GM12891 (cell line): ENCODE results near the gene TNS1.
"Not testable (repeated sequence)": the region's sequence is repeated elsewhere in the genome, so short reads cannot be mapped to it uniquely, and the experiment has no call there.

Experiments used
- DNase-seq: peaks from one replicate; pipeline ENCODE4 v3.0.0; 2011; ENCODE audit warnings: low spot score; ENCODE audit not compliant: insufficient read length
- FAIRE-seq: peaks from 2 replicates; lab custom pipeline; 2011; peaks lifted over from hg19 to GRCh38; lab: Jason Lieb, UNC
- PAX5 ChIP-seq: IDR thresholded peaks from 2 replicates; pipeline ENCODE4 v1.6.1; 2011; ENCODE audit warnings: low read length, moderate library complexity, mild to moderate bottlenecking; ENCODE audit not compliant: insufficient read depth, severe bottlenecking
- POLR2A ChIP-seq: IDR thresholded peaks from 2 replicates; pipeline ENCODE4 v1.6.1; 2011; ENCODE audit warnings: low read depth, low read length, control low read depth
- POLR2AphosphoS5 ChIP-seq: IDR thresholded peaks from 2 replicates; pipeline ENCODE4 v1.6.1; 2011; ENCODE audit warnings: low read depth, low read length, control low read depth
- POU2F2 ChIP-seq: IDR thresholded peaks from 2 replicates; pipeline ENCODE4 v1.6.1; 2011; ENCODE audit warnings: low read depth, mild to moderate bottlenecking, control low read depth, low read length, moderate library complexity
- SPI1 ChIP-seq: IDR thresholded peaks from 2 replicates; pipeline ENCODE4 v1.6.1; 2011; ENCODE audit warnings: low read depth, low read length, control low read depth
- TAF1 ChIP-seq: IDR thresholded peaks from 2 replicates; pipeline ENCODE4 v1.6.1; 2011; ENCODE audit warnings: low read depth, low read length, control low read depth

TNS1 gene

GRCh38 chr2:217787160-217787877, 215.5 kb downstream of the TNS1 start:
- no peak for TF ChIP-seq SPI1
- DNase-seq (no peak), FAIRE-seq (no peak)

DNA sequence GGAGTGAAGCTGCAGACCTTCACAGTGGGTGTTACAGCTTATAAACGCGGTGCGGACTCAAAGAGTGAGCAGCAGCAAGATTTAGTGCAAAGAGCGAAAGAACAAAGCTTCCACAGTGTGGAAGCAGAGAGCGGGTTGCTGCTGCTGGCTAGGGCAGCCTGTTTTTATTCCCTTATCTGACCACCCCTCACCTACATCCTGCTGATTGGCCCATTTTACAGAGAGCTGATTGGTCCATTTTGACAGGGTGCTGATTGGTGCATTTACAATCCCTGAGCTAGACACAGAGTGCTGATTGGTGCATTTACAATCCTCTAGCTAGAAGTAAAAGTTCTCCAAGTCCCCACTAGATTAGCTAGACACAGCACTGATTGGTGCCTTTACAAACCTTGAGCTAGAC, 216.2 kb downstream of the TNS1 start:
- not testable (repeated sequence) for DNase-seq, FAIRE-seq

DNA sequence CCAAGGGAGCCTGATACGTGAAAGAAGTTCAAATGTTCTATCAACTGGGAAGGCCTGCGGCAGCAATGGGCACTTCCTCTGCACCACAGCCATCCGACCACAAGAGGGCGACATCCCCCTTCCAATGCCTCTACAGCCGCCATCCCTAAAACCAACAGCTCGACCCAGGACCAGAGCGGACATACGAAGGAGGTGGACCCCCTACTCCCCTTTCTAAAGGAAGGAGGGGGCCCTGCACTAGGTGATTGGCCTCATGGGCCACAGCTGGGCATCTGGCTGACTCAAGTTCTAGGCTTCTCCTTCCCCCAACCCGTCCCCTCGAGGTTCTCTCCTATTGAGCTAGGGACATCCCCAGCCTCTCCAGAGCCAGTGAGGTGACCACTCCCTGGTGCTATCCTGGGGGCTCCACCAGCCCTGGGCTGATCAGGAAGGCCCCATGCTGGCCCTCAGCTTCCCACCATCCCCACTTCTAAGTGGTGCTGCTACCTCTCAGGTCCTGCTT, 217.2 kb downstream of the TNS1 start:
- DNase-seq = peak; percentile 61
- TF ChIP-seq SPI1 (peak; percentile 87), POLR2A (no peak)
- FAIRE-seq = peak; percentile 96

- FAIRE-seq = no peak
Measured at GRCh38 chr2:217784996-217785543, 217.7 kb downstream of the TNS1 start.

GRCh38 chr2:217783243-217783642, 219.6 kb downstream of the TNS1 start:
- TF ChIP-seq POU2F2 = no peak
- TF ChIP-seq PAX5 = no peak
- TF ChIP-seq SPI1 = no peak
- TF ChIP-seq POLR2A = no peak
- no peak for TF ChIP-seq POLR2AphosphoS5
- TF ChIP-seq TAF1 = no peak
- no peak for DNase-seq
- no peak for FAIRE-seq

More at GRCh38 chr2:217784996-217785543, 217.7 kb downstream of the TNS1 start:
- TF ChIP-seq POU2F2 = no peak
- TF ChIP-seq PAX5 = no peak
- no peak for DNase-seq

- FAIRE-seq (no peak), DNase-seq (no peak)
- TF ChIP-seq POLR2AphosphoS5 (no peak), SPI1 (no peak), POLR2A (no peak), TAF1 (no peak)
Measured at GRCh38 chr2:217777906-217778305, 224.9 kb downstream of the TNS1 start.

DNA sequence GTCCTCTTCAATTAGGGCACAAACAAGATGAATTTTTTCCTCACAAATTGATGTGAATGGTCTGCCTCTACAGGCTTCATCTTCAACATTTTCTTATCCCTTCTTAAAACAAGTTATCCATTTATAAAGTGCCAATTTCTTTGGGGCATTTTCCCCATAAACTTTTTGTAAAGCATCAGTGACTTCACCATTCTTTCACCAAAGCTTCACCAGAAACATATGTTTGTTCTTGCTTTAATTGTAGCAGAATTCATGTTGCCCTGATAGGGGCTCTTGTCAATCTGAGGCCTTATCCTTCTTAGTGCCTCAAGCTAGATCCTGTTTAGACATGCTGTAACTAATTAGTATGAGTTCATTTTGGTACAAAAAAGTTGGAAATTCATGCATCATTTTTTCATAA, 226.2 kb downstream of the TNS1 start:
- no peak for TF ChIP-seq TAF1
- no peak for TF ChIP-seq PAX5
- no peak for TF ChIP-seq POLR2AphosphoS5
- no peak for TF ChIP-seq POU2F2
- no peak for TF ChIP-seq POLR2A
- no peak for TF ChIP-seq SPI1
- DNase-seq = no peak
- FAIRE-seq = no peak

GRCh38 chr2:217775920-217776503, 226.8 kb downstream of the TNS1 start:
- DNase-seq (no peak), FAIRE-seq (no peak)
- TF ChIP-seq SPI1 = no peak
- TF ChIP-seq PAX5 = no peak
- no peak for TF ChIP-seq POLR2A
- TF ChIP-seq POLR2AphosphoS5 = no peak

DNA sequence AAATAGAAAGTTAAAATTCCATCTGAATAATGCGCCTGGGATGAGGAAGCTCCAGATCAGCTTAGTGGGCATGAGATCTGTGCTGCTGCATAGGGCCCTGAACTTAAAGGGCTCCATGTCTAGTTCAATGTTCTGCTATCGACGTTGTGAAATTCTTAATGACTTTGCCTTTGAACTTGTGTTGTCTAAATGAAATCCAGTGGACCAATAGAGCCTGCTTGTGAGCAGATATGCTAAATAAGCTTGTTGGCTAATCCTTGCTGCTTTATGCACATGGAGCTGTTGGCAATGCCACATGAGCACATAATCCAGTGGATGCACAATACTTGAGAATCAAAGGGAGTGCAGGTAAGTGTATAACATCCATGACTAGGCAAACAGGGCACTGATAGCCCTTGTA, 228.6 kb downstream of the TNS1 start:
- TF ChIP-seq POLR2AphosphoS5 (no peak), SPI1 (no peak), POU2F2 (no peak), TAF1 (no peak), PAX5 (no peak), POLR2A (no peak)
- DNase-seq (no peak), FAIRE-seq (peak; percentile 51)

GRCh38 chr2:217773539-217773938, 229.3 kb downstream of the TNS1 start:
- FAIRE-seq = no peak

More at GRCh38 chr2:217773539-217773938, 229.3 kb downstream of the TNS1 start:
- TF ChIP-seq POLR2A (no peak), PAX5 (no peak), SPI1 (no peak), TAF1 (no peak), POU2F2 (no peak), POLR2AphosphoS5 (no peak)
- no peak for DNase-seq
